Activated naive CD8-positive, alpha-beta T cell treated with anti-CD3 and anti-CD28 coated beads, Interleukin-2, amount 50 U/mL, for 24 hours (primary cell): ENCODE results near the gene DCDC2C.

Experiments used
- ATAC-seq: fragments of 150-1000 bp; cut with Tn5 transposase; one replicate; pipeline ENCODE4 v1.10.0; 2021
- DNase-seq: peaks from one replicate; pipeline ENCODE4 v3.0.0; 2021
- H3K27ac Mint-ChIP-seq: one replicate; pipeline ENCODE4 v1.8.0; 2021; ENCODE audit warnings: mild to moderate bottlenecking, mixed read lengths
- H3K27me3 Mint-ChIP-seq: one replicate; pipeline ENCODE4 v1.8.0; 2021; ENCODE audit warnings: mixed read lengths
- H3K36me3 Mint-ChIP-seq: one replicate; pipeline ENCODE4 v1.8.0; 2021; ENCODE audit warnings: low read depth, mixed read lengths
- H3K4me1 Mint-ChIP-seq: one replicate; pipeline ENCODE4 v1.8.0; 2021; ENCODE audit warnings: mixed read lengths
- H3K4me3 Mint-ChIP-seq: one replicate; pipeline ENCODE4 v1.8.0; 2021; ENCODE audit warnings: mild to moderate bottlenecking, moderate library complexity, mixed read lengths
- H3K9me3 Mint-ChIP-seq: one replicate; pipeline ENCODE4 v1.8.0; 2021; ENCODE audit warnings: mixed read lengths

DCDC2C gene

GRCh38 chr2:3868012-3868805 lies 164.8 kb downstream of the DCDC2C start:
- no peak for ATAC-seq
- H3K27me3 Mint-ChIP-seq: peaks cover 1% of the 10 kb centered on the region

GRCh38 chr2:3870222-3870621 lies 166.8 kb downstream of the DCDC2C start:
- H3K4me3 Mint-ChIP-seq: no peak overlapping the region
- ATAC-seq (no peak), DNase-seq (no peak)
- no peak overlapping the region for H3K27ac Mint-ChIP-seq
- H3K27me3 Mint-ChIP-seq: peaks cover under 1% of the 10 kb centered on the region
- no peaks in the 10 kb centered on the region for H3K9me3 Mint-ChIP-seq
- no peaks in the 10 kb centered on the region for H3K36me3 Mint-ChIP-seq
- no peaks in the 10 kb centered on the region for H3K4me1 Mint-ChIP-seq

More at GRCh38 chr2:3868012-3868805, 164.8 kb downstream of the DCDC2C start:
- Mint-ChIP-seq H3K4me1 (no peaks in the 10 kb centered on the region), H3K36me3 (no peaks in the 10 kb centered on the region), H3K27ac (no peak overlapping the region), H3K4me3 (no peak overlapping the region), H3K9me3 (no peaks in the 10 kb centered on the region)
- DNase-seq: no peak

- DNase-seq (no peak), ATAC-seq (no peak)
- Mint-ChIP-seq H3K27ac (no peak overlapping the region), H3K9me3 (no peaks in the 10 kb centered on the region), H3K36me3 (no peaks in the 10 kb centered on the region), H3K4me3 (no peak overlapping the region), H3K27me3 (no peaks in the 10 kb centered on the region), H3K4me1 (no peaks in the 10 kb centered on the region)
Measured at GRCh38 chr2:3871002-3871401, 167.6 kb downstream of the DCDC2C start.

GRCh38 chr2:3872451-3872850 lies 169.1 kb downstream of the DCDC2C start:
- Mint-ChIP-seq H3K36me3 (no peaks in the 10 kb centered on the region), H3K4me3 (no peak overlapping the region), H3K27me3 (no peaks in the 10 kb centered on the region), H3K9me3 (no peaks in the 10 kb centered on the region), H3K27ac (no peak overlapping the region), H3K4me1 (no peaks in the 10 kb centered on the region)
- DNase-seq: no peak
- no peak for ATAC-seq

GRCh38 chr2:3873899-3874298 lies 170.5 kb downstream of the DCDC2C start:
- Mint-ChIP-seq H3K27ac (no peak overlapping the region), H3K4me3 (no peak overlapping the region), H3K36me3 (no peaks in the 10 kb centered on the region), H3K9me3 (no peaks in the 10 kb centered on the region), H3K27me3 (peaks cover 2% of the 10 kb centered on the region), H3K4me1 (no peaks in the 10 kb centered on the region)
- no peak for ATAC-seq
- DNase-seq: no peak

GRCh38 chr2:3876221-3876620 lies 172.8 kb downstream of the DCDC2C start:
- Mint-ChIP-seq H3K27ac (no peak overlapping the region), H3K4me3 (no peak overlapping the region), H3K27me3 (peaks cover 2% of the 10 kb centered on the region), H3K36me3 (no peaks in the 10 kb centered on the region), H3K9me3 (no peaks in the 10 kb centered on the region), H3K4me1 (no peaks in the 10 kb centered on the region)
- DNase-seq: no peak
- ATAC-seq: no peak

GRCh38 chr2:3876685-3877084 lies 173.3 kb downstream of the DCDC2C start:
- DNase-seq (no peak), ATAC-seq (no peak)
- Mint-ChIP-seq H3K9me3 (no peaks in the 10 kb centered on the region), H3K27me3 (peaks cover 2% of the 10 kb centered on the region), H3K36me3 (no peaks in the 10 kb centered on the region), H3K4me3 (no peak overlapping the region), H3K4me1 (no peaks in the 10 kb centered on the region), H3K27ac (no peak overlapping the region)

- Mint-ChIP-seq H3K4me3 (no peak overlapping the region), H3K36me3 (no peaks in the 10 kb centered on the region), H3K9me3 (peaks cover 8% of the 10 kb centered on the region), H3K27me3 (no peaks in the 10 kb centered on the region), H3K4me1 (no peaks in the 10 kb centered on the region), H3K27ac (no peak overlapping the region)
- no peak for DNase-seq
- no peak for ATAC-seq
Measured at GRCh38 chr2:3885629-3886628, 182.6 kb downstream of the DCDC2C start.

- H3K4me1 Mint-ChIP-seq: no peaks in the 10 kb centered on the region
- ATAC-seq (no peak), DNase-seq (no peak)
- H3K27me3 Mint-ChIP-seq: peaks cover 2% of the 10 kb centered on the region
- H3K4me3 Mint-ChIP-seq: no peak overlapping the region
- H3K9me3 Mint-ChIP-seq: peaks cover 17% of the 10 kb centered on the region
- no peaks in the 10 kb centered on the region for H3K36me3 Mint-ChIP-seq
- H3K27ac Mint-ChIP-seq: no peak overlapping the region
Measured at GRCh38 chr2:3895021-3895420, 191.6 kb downstream of the DCDC2C start.
